Skeletal muscle cell (primary cell): ENCODE measurements around the gene ATRIP.
"Not testable (repeated sequence)": the region's sequence is repeated elsewhere in the genome, so short reads cannot be mapped to it uniquely, and the experiment has no call there.

Experiments
- DNase-seq: peaks from one replicate; pipeline ENCODE4 v3.0.0-alpha.2; 2010; ENCODE audit warnings: low read depth
- H3K4me3 ChIP-seq: 2 replicates; pipeline ENCODE4 v1.5.1; 2011; ENCODE audit warnings: low read depth, mild to moderate bottlenecking, control low read depth, low read length, moderate library complexity

ATRIP gene

GRCh38 chr3:48482822-48483221, 36.3 kb downstream of the ATRIP start:
- not testable (repeated sequence) for H3K4me3 ChIP-seq, DNase-seq

- H3K4me3 ChIP-seq: no peak overlapping the region
- no peak for DNase-seq
Measured at GRCh38 chr3:48486952-48487351, 40.4 kb downstream of the ATRIP start.

GRCh38 chr3:48492461-48493202, 46.1 kb downstream of the ATRIP start:
- no peak overlapping the region for H3K4me3 ChIP-seq
- DNase-seq: no peak

- no peak overlapping the region for H3K4me3 ChIP-seq
Measured at GRCh38 chr3:48493203-48493501, 46.6 kb downstream of the ATRIP start.

GRCh38 chr3:48500656-48501055, 54.1 kb downstream of the ATRIP start:
- H3K4me3 ChIP-seq: no peak overlapping the region
- no peak for DNase-seq

More at GRCh38 chr3:48493203-48493501, 46.6 kb downstream of the ATRIP start:
- no peak for DNase-seq

- H3K4me3 ChIP-seq: no peak overlapping the region
Measured at GRCh38 chr3:48501196-48501595, 54.7 kb downstream of the ATRIP start.

GRCh38 chr3:48502121-48502520, 55.6 kb downstream of the ATRIP start:
- DNase-seq: no peak
- H3K4me3 ChIP-seq: no peak overlapping the region

More at GRCh38 chr3:48501196-48501595, 54.7 kb downstream of the ATRIP start:
- DNase-seq: no peak

- H3K4me3 ChIP-seq: peak overlapping the region; percentile 73
- DNase-seq: no peak
Measured at GRCh38 chr3:48502728-48503168, 56.2 kb downstream of the ATRIP start.

GRCh38 chr3:48503401-48504050, 57.0 kb downstream of the ATRIP start:
- peak overlapping the region; percentile 73 for H3K4me3 ChIP-seq
- no peak for DNase-seq

- H3K4me3 ChIP-seq: peak within 1 kb of the TSS; percentile 73
- peak; percentile 31 for DNase-seq
Measured at GRCh38 chr3:48504051-48504946, 57.8 kb downstream of the ATRIP start, which contains the start of gene SHISA5. Gene SHISA5, minus strand, starts transcription at chr3:48504174. Its CDS starts 80 bp downstream, at chr3:48504094.

- no peak overlapping the region for H3K4me3 ChIP-seq
- no peak for DNase-seq
Measured at GRCh38 chr3:48505146-48505545, 58.6 kb downstream of the ATRIP start.

GRCh38 chr3:48505968-48506504, 59.5 kb downstream of the ATRIP start:
- H3K4me3 ChIP-seq: no peak overlapping the region
- DNase-seq: no peak

- H3K4me3 ChIP-seq: no peak overlapping the region
- peak; percentile 27 for DNase-seq
Measured at GRCh38 chr3:48507256-48508061, 60.9 kb downstream of the ATRIP start.

- H3K4me3 ChIP-seq: no peak overlapping the region
- no peak for DNase-seq
Measured at GRCh38 chr3:48511551-48511950, 65.0 kb downstream of the ATRIP start.

- no peak for DNase-seq
- no peak overlapping the region for H3K4me3 ChIP-seq
Measured at GRCh38 chr3:48514431-48515227, 68.1 kb downstream of the ATRIP start.
